Stimulated activated CD4-positive, alpha-beta T cell treated with anti-CD3 and anti-CD28 coated beads, TNF-alpha, amount 100 ng/mL, for 4 hours (primary cell): ENCODE results near the gene LPA.
"Not testable (repeated sequence)": the region's sequence is repeated elsewhere in the genome, so short reads cannot be mapped to it uniquely, and the experiment has no call there.

ENCODE experiments used
- DNase-seq, 3 experiments: peaks; one replicate each; pipeline ENCODE4 v3.0.0-alpha.2; 2020; ENCODE audit warnings: low read depth in 3 of 3

The LPA gene, protein sequence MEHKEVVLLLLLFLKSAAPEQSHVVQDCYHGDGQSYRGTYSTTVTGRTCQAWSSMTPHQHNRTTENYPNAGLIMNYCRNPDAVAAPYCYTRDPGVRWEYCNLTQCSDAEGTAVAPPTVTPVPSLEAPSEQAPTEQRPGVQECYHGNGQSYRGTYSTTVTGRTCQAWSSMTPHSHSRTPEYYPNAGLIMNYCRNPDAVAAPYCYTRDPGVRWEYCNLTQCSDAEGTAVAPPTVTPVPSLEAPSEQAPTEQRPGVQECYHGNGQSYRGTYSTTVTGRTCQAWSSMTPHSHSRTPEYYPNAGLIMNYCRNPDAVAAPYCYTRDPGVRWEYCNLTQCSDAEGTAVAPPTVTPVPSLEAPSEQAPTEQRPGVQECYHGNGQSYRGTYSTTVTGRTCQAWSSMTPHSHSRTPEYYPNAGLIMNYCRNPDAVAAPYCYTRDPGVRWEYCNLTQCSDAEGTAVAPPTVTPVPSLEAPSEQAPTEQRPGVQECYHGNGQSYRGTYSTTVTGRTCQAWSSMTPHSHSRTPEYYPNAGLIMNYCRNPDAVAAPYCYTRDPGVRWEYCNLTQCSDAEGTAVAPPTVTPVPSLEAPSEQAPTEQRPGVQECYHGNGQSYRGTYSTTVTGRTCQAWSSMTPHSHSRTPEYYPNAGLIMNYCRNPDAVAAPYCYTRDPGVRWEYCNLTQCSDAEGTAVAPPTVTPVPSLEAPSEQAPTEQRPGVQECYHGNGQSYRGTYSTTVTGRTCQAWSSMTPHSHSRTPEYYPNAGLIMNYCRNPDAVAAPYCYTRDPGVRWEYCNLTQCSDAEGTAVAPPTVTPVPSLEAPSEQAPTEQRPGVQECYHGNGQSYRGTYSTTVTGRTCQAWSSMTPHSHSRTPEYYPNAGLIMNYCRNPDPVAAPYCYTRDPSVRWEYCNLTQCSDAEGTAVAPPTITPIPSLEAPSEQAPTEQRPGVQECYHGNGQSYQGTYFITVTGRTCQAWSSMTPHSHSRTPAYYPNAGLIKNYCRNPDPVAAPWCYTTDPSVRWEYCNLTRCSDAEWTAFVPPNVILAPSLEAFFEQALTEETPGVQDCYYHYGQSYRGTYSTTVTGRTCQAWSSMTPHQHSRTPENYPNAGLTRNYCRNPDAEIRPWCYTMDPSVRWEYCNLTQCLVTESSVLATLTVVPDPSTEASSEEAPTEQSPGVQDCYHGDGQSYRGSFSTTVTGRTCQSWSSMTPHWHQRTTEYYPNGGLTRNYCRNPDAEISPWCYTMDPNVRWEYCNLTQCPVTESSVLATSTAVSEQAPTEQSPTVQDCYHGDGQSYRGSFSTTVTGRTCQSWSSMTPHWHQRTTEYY (N-terminal part only)

DNA sequence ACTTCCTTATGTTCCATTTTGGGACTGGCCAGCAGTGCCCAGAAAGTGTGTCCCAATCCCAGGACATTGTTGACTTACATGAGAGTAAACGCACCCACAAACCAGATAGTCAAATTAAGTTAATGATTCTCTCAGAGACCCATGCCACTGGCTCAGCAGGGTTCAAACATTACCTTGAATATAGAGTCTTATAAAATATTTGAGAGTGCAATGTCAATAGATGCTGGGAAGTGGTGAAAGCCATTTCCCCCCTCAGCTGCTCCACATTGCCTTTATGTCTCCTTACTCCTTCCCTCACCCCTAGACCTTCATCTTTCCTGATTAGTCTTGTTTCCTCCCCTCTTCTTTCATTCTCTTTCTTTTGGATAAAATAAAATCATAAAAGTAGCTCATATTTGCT is at the start of gene LPA:
Gene LPA, minus strand, starts transcription at position 78 of the 400 bp plus-strand sequence. Its CDS starts 61 bp downstream, at position 17.
- not testable (repeated sequence) for DNase-seq

DNA sequence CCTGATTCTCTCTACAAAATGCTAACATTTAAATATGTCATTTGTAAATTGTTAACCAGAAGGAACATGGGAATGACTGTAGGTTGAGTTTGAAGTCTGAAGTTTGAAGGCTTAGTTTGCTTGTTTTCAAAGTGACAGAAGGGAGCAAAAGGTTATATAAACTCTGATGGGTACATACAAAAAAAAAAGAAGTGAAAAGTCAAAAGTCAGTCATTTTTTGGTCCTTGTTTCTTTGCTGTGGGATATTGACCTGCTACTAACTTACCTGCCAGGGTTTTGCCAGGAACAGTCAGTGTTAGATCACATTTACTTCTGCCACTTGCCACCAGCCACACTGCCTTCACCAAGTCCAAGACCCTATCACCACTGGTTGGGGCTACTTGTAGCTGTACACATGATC is 44.9 kb upstream of the LPA start:
- DNase-seq, result not testable (repeated sequence)

DNA sequence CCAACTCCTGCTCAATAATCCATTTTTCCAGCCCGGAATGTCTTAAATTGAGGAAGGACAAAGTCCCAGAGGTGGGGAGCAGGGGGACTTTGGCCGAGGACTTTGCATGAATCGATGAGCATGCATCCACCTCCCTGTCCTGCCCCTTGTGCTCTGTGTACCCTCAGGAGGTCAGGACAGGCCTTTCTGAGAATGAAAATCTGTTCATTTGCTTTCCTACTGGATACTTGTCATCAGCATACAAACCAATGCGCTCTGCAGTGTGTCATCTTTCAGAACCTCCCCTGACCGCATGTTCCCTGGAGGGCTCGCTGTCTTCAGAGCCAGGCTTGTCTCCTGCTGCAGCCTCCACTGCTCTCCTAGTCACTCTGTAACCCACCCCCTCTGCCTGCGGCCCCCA is 40.6 kb upstream of the LPA start:
- not testable (repeated sequence) for DNase-seq

DNA sequence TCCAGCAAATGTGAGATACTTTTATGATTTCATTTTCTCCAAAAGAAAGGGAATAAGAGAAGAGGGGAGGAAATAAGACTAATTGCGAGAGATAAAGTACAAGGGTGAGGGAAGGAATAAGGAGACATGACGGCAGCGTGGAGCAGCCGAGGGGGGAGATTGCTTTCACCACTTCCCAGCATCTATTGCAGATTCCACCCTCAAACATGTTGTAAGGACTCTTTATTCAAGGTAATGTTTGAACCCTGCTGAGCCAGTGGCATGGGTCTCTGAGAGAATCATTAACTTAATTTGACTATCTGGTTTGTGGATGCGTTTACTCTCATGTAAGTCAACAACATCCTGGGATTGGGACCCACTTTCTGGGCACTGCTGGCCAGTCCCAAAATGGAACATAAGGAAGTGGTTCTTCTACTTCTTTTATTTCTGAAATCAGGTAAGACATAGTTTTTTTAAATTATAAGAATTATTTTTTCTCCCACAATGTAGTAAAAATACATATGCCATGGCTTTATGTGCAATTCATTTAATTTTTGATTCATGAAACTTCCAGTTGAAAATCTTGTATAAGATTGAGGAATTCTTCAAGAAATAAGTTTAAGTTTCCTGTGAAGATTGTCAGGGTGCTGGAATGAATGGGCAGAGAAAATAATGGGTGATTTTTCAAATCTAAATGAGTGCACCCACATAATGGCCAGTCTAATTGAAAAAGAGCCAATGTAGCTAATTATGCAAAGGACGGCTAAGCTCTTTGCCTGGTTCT is 38.0 kb upstream of the LPA start, which contains the start of gene PLG:
Gene PLG, plus strand, starts transcription at position 327 of the 763 bp plus-strand sequence. Its CDS starts 61 bp downstream, at position 388.
- not testable (repeated sequence) for DNase-seq

DNA sequence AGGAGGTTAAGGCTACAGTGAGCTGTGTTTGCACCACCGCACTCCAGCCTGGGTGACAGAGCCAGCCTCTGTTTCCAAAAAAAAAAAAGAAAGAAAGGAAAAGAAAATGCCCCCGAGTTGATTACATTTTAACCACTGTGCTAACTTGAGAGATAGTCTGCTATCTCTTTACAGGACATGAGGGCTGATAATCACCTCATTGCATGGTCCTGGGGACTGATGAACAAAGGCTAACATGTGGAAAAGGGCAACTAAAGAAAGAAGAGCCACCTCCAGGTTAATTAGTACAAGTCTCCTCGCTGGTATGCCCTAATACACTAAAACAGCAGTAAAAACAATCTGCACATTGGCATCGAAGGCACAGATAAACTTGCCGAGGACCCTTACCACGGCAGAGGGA is 33.8 kb upstream of the LPA start:
- DNase-seq, result no peak

DNA sequence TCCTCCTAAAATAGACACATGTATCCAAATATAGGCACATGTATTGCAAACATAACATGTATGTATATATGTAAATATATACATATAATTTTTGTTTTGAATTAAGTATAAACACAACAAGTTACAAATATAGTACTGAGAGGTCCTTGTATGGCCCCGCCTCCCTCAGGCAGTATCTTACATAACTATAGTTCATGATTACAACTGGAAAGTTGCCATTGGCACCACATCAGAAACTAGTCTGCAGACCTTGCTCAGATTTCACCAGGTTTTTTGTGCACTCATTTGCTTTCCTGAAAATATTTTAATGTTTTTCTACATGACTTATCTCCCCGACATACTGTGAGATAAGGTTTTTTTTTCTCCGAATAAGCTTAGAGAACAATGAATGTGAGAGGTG is 32.8 kb upstream of the LPA start:
- not testable (repeated sequence) for DNase-seq

DNA sequence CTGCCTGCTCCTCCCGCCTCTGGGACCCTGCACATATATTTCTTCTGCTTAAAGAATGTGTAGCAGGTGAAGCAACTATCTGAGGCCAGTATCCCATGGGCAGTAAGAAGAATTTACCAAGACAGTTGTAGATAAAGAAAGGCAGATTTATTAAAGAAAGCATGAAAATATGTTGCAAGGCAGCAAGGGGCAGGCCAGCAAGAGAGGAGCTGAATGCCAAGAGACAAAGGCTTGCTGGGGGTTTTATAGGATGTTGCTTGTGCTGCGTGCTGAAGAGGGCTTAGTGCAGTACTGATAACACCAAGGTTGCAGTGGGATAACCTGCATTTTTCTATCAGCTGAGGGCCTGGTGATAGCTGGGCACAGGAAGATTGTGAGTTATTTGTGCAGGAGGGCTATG is 31.5 kb upstream of the LPA start:
- not testable (repeated sequence) for DNase-seq

DNA sequence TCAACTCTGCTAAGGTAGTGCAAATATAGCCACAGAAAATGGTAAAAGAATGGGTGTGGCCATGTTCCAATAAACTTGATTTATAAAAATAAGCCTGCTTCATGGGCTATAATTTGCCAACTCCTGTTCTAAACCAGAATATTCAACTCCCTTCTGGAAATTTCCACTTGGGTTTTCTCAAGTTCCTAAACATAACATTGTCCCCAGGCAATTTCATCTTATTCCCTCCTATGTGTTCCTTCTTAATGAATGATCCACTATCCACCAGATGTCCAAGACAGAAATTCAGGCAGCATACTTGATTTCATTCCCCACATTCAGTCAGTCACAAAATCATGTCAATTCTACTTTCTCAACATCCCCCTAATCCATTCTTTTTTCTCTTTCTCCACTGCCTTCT is 30.9 kb upstream of the LPA start:
- not testable (repeated sequence) for DNase-seq

DNA sequence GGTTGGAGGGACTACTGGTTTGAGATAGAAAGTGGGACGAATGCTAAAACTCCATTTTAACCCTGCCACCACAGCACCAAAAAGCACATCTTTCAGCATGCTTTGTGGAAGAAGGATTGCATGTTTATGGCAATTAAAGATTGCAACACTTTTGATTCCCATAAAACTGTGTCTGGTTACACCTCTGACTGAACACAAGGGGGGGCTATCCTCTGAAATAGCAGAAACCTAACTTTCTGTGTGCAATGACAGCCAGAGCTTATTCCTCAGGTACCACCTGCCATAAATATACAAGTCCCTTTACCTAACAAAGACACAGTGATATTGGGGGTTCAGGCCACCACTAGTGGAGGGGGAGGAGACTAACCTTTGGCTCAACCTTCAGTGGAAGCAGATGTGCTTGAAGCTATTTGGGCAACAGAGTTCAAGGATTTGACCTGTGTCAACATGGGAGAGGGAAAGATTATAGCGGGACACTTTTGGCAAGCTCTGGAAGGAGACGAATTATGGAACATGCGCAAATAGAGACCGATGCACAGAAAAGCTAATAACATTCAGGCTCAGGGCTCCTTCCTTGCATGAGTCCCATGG is 28.4 kb upstream of the LPA start:
- DNase-seq, result no peak

DNA sequence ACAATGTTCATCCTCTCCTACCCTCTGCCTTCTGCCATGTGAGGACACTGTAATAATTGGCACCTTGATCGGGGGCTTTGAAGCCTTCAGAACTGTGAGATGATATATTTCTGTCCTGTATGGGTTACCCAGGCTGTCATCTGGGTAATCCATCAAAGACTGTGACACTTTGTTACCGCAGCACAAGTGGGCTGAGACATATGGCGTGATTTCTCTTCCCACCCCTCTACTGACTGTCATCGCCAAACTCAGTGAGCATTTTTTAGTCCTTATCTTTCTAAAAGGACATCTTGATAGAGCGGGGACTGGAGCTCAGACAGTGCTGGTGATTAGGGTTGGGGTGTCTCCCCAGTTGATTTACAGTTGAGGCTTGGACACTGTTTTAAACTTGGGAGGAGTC is 27.5 kb upstream of the LPA start:
- DNase-seq, result no peak

DNA sequence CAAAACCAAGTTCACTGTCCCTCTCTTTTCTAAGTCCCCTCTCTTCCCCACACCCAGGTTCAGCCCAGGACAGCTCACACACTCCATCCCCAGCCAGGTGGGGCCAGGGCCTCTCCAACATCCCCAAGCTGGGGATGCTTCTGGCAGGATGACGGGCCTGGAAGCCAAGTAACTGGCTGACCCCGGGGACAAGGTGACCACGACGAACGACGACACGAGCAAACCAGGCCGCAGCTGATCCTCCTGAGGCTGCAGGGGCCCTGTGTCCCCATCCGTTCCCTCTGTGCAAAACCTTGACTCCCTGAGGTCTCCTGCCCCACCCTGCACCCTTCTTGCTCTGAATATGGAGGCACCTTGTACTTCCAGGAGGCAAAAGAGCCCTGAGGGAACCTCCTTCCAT is 26.4 kb upstream of the LPA start:
- DNase-seq, result no peak

DNA sequence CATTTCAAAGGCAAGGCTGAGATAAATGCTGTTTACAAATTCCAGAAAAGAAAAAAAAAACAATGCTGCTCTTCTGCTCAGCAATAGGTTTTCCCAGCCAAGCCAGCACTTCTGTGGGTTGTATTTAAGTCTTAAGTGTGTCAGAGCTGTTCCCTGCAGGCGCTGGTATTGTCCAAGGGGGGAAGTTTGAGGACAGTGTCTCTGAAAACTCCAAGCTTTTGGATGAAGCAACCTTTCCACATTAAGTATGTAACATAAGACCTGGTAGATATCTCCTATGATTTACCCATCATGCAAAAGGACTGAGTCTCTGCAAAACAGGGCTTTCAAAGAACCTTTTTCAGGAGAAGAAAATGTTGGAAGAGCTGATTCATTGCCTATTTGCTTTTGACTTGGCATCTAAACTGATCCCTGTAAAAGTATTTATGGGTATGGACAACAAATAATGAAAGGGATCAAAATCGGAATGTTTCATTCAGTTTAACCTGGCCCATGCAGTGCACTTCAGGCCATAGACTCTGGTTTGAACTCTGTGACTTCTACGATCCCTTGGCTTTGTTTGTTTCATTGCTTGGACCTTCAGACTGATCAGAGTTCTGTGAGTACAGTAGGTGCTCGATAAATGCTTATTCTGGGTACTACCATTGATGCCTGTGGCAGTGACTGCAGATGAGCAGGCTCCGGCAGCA is 21.8 kb upstream of the LPA start:
- no peak for DNase-seq

DNA sequence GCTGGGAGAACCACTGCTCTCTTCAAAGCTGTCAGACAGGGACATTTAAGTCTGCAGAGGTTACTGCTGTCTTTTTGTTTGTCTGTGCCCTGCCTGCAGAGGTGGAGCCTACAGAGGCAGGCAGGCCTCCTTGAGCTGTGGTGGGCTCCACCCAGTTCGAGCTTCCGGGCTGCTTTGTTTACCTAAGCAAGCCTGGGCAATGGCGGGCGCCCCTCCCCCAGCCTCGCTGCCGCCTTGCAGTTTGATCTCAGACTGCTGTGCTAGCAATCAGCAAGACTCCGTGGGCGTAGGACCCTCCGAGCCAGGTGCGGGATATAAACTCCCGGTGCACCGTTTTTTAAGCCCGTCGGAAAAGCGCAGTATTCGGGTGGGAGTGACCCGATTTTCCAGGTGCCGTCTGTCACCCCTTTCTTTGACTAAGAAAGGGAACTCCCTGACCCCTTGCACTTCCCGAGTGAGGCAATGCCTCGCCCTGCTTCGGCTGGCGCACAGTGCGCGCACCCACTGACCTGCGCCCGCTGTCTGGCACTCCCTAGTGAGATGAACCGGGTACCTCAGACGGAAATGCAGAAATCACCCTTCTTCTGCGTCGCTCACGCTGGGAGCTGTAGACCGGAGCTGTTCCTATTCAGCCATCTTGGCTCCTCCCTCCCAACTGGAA is 21.2 kb upstream of the LPA start:
- not testable (repeated sequence) for DNase-seq

DNA sequence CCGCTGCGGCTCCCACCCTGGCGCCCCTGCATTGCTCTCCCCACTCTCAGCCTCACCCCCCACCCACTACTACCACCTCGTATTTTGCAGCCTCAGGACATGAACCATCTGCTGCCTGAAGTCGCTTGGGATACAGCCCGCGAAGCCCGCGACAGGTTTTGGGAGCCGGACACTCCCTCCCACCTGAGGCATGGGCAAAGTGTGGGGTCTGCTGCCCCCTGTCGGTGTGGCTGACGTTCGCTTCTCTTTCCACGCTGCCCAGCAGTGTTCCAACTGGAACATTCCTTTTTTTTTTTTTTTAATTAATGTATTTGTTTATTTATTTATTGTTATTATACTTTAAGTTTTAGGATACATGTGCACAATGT is 15.3 kb upstream of the LPA start:
- DNase-seq, result no peak

DNA sequence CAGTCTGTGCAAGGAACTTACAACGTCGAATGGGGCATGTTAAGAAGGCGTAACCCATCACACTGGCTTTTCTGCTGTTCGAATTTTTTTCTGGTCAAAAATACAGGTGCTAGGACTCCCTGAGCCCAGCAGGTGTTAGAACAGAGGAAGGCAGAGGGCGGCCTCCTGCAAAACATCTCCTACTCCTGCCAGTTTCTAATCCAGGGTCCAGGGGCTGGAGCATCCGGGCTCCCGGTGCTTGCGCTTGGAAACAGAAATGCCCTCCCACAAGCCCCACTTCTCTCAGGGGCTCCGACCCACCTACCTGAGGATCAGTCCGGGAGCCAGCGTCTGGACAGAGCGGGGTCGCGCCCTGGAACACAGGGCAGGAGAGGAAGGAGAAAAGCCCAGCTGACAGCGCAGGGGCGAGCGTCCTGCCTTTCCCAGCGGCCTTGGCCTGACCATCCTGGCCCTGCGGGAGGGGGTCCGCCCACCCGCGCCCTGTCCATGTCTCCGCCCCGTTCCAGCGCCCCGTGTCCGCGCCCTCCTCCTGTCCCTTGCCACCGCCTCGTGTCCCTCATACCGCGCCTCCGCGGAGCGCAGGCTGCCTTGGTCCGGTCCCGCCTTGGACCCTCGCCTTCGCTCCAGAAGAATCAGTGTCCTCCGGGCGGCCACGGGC is 14.8 kb upstream of the LPA start:
- DNase-seq, result no peak

DNA sequence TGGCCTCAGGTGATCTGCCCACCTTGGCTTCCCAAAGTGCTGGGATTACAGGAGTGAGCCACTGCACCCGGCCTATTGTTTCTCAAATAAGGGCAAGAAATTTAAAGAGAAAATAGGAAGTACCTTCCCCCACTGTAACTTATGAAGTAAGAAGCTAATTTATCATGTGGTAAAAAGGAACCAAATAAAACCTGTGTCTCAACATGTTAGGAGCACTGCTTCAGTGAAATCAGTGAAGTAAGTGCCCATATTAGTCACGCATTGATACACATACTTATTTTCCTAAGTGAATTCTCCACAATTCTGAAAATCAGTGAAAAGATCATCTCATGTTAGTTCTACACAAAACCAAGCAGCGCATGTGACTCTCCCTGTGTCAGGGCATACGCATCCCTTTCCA is 14.2 kb upstream of the LPA start:
- DNase-seq, result no peak

DNA sequence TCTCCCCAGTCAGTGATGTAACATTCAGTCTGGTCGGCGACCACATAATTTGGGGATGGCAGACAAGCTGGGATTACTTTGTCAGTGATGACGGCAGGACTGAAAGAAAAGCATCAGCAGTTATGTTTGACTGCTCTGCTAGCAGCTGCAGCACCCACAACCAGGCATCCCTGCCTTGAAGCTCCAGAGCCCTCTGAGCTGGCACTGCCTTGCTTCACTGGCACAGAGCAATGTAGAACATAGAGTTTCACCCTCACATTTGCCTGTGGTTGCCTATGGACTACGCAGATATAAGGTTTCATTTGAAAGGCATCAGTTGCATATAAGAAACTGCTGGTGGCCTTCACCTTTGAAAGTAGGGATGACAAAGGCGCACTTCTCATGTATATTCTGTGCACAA is 12.3 kb upstream of the LPA start:
- not testable (repeated sequence) for DNase-seq

DNA sequence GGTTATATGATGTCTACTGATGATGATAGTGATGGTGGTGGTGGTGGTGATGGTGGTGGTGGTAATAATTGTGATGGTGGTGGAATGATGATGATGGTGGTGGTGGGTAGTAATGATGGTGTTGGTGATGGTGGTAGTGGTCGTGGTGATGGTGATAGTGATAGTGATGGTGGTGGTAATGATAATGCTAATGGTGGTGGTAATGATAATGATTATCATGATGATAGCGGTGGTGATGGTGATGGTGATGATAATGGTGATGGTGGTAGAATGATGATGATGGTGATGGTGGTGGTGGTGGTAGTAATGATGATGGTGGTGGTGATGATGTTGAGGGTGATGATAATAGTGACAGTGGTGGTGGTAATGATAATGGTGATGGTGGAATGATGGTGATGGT is 4.5 kb upstream of the LPA start:
- no peak for DNase-seq
